Chondrocyte (in vitro differentiated cells): ENCODE results near the gene ATP5PB. TPM values are rescaled to one million over a fixed set of nuclear protein-coding genes. Genes with fewer than 3 reads are reported as not detected.
A peak's percentile ranks its signal among the peaks of the same experiment; 100 is the strongest.

Experiments
- DNase-seq: peaks from one replicate; pipeline ENCODE4 v3.0.0; 2021; ENCODE audit warnings: mixed read lengths, low spot score
- H3K27ac Mint-ChIP-seq: one replicate; pipeline ENCODE4 v1.8.0; 2021; ENCODE audit warnings: mild to moderate bottlenecking, moderate library complexity, mixed read lengths; ENCODE audit not compliant: unreplicated experiment
- H3K27me3 Mint-ChIP-seq: 2 replicates; pipeline ENCODE4 v1.8.0; 2021; ENCODE audit warnings: low read depth, mixed read lengths
- H3K36me3 Mint-ChIP-seq: 2 replicates; pipeline ENCODE4 v1.8.0; 2021; ENCODE audit warnings: low read depth, mixed read lengths
- H3K4me1 Mint-ChIP-seq: 2 replicates; pipeline ENCODE4 v1.8.0; 2021; ENCODE audit warnings: low read depth, mild to moderate bottlenecking, mixed read lengths
- H3K4me3 Mint-ChIP-seq: one replicate; pipeline ENCODE4 v1.8.0; 2021; ENCODE audit warnings: mild to moderate bottlenecking, moderate library complexity, mixed read lengths; ENCODE audit not compliant: unreplicated experiment
- H3K9me3 Mint-ChIP-seq: 2 replicates; pipeline ENCODE4 v1.8.0; 2021; ENCODE audit warnings: low read depth, mixed read lengths
- CTCF ChIP-seq: fragments of 200-600 bp; sonication (generic); IDR thresholded peaks from 2 replicates; pipeline ENCODE4 v1.5.0; 2021; ENCODE audit warnings: antibody characterized with exemption, mild to moderate bottlenecking, moderate library complexity
- total RNA-seq: library from RNA; stranded (reverse); gene quantifications from 3 replicates; pipeline ENCODE4 v1.2.1, GENCODE V29; 2021

The ATP5PB gene
- total RNA-seq, 1 donor from 2014 or later: 147 TPM

GRCh38 chr1:111436726-111437125 lies 12.5 kb upstream of the ATP5PB start:
- no peaks in the 10 kb centered on the region for H3K4me1 Mint-ChIP-seq
- DNase-seq: no peak
- H3K36me3 Mint-ChIP-seq: peaks cover 26% of the 10 kb centered on the region
- no peak for TF ChIP-seq CTCF
- H3K27ac Mint-ChIP-seq: no peak overlapping the region
- no peaks in the 10 kb centered on the region for H3K9me3 Mint-ChIP-seq
- H3K27me3 Mint-ChIP-seq: no peaks in the 10 kb centered on the region
- H3K4me3 Mint-ChIP-seq: no peak overlapping the region

- Mint-ChIP-seq H3K4me1 (no peaks in the 10 kb centered on the region), H3K27ac (no peak overlapping the region), H3K9me3 (no peaks in the 10 kb centered on the region), H3K4me3 (no peak overlapping the region), H3K36me3 (peaks cover 45% of the 10 kb centered on the region), H3K27me3 (no peaks in the 10 kb centered on the region)
- no peak for TF ChIP-seq CTCF
- DNase-seq: no peak
Measured at GRCh38 chr1:111439461-111440351, 9.6 kb upstream of the ATP5PB start.

- H3K36me3 Mint-ChIP-seq: peaks cover 50% of the 10 kb centered on the region
- peak; percentile 68 for TF ChIP-seq CTCF
- no peaks in the 10 kb centered on the region for H3K27me3 Mint-ChIP-seq
- H3K4me3 Mint-ChIP-seq: no peak overlapping the region
- no peak for DNase-seq
- H3K4me1 Mint-ChIP-seq: peaks cover 6% of the 10 kb centered on the region
- no peak overlapping the region for H3K27ac Mint-ChIP-seq
- no peaks in the 10 kb centered on the region for H3K9me3 Mint-ChIP-seq
Measured at GRCh38 chr1:111441573-111442192, 7.6 kb upstream of the ATP5PB start.

GRCh38 chr1:111442457-111442856 lies 6.8 kb upstream of the ATP5PB start:
- peaks cover 48% of the 10 kb centered on the region for H3K36me3 Mint-ChIP-seq
- no peaks in the 10 kb centered on the region for H3K9me3 Mint-ChIP-seq
- H3K27ac Mint-ChIP-seq: no peak overlapping the region
- DNase-seq: no peak
- no peak for TF ChIP-seq CTCF
- no peak overlapping the region for H3K4me3 Mint-ChIP-seq
- H3K4me1 Mint-ChIP-seq: peaks cover 14% of the 10 kb centered on the region
- no peaks in the 10 kb centered on the region for H3K27me3 Mint-ChIP-seq

- no peak for TF ChIP-seq CTCF
- no peak overlapping the region for H3K27ac Mint-ChIP-seq
- no peaks in the 10 kb centered on the region for H3K9me3 Mint-ChIP-seq
- H3K4me3 Mint-ChIP-seq: no peak overlapping the region
- no peaks in the 10 kb centered on the region for H3K27me3 Mint-ChIP-seq
- DNase-seq: no peak
- peaks cover 24% of the 10 kb centered on the region for H3K4me1 Mint-ChIP-seq
- H3K36me3 Mint-ChIP-seq: peaks cover 39% of the 10 kb centered on the region
Measured at GRCh38 chr1:111444031-111444430, 5.2 kb upstream of the ATP5PB start.
